ENCODE data around the gene ODAD3.
"Not testable (repeated sequence)": the region's sequence is repeated elsewhere in the genome, so short reads cannot be mapped to it uniquely, and the experiment has no call there.

The ODAD3 gene

DNA sequence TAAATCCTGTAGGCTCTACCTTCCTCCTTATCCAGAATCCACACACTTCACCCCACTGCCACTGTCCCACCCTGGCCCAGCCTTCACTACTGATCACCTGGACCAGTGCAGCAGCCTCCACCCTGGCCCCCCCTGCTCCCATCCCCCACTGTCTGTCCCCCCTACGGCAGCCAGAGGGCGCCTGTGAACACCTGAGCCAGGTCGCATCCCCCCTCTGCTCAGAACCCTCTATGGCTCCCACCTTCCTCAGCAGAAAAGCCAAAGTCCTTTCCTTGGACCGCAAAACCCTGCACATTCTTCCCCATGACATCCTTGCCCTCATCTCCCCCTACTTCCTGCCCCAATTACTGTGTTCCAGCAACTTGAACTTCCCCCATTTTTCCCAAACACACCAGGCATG lies 25.3 kb upstream of the ODAD3 start:
- no peak for DNase-seq (ENCODE audit: low read depth)

DNA sequence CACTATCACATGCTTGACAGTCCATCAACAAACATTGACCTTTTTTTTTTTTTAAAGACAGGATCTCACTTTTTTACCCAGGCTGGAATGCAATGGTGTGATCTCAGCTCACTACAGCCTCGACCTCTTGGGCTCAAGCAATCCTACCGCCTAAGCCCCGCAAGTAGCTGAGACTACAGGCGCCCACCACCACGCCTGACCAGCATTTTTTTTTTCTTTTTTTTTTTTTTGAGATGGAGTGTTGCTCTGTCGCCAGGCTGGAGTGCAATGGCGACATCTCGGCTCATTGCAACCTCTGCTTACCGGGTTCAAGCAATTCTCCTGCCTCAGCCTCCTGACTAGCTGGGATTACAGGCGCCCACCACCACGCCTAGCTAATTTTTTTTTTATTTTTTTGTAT lies 24.0 kb upstream of the ODAD3 start:
- DNase-seq (ENCODE audit: low read depth) = not testable (repeated sequence)

DNA sequence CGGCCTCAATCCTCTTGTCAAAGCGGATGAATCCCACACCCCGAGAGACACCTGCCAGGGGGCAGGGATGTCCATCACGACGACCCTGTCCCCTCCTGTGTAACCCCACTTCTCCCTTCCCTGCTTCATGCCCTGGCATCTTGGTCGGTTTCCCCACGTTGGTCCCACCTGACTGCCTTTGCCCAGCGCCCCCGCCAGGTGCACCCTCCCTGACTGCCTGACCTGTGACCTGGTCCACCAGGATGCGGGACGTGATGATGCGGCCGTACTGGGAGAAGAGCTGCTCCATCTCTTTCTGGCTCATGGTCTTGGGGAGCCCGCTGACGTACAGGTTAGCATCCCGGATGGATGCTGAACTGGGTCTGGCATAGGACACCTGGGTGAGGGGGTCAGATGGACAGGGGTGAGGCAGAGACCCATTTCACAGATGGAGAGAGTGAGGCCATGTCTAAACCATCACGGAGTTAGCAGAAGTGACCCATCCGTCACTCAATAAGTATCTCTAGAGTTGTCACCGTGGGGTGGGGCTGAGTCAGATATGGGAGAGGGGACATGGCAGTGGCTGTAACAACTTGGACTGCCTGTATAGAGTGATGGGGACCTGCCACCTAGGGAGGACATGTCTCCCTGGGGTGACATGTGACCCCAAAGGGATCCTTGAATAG lies 23.4 kb upstream of the ODAD3 start:
- DNase-seq (ENCODE audit: low read depth) = no peak

DNA sequence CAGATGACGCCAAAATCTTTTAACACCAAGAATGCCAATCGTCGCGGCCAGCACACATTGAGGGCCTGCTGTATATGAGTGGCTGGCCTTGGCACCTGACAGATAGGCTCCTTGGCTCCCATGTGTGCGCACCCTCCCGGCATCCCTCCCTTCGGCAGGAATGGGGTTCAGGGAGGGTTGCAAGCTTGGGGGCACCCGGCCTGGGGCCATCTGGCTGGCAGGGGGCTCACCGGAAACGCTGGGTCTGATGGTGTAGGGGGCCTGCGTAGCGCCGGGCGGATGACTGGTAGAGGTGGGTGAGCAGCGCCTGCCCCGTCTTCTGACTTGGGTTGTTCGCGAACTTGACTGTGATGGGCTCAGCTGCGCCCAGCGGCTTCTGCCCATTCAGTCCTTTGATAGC lies 22.9 kb upstream of the ODAD3 start:
- DNase-seq (ENCODE audit: low read depth) = no peak

DNA sequence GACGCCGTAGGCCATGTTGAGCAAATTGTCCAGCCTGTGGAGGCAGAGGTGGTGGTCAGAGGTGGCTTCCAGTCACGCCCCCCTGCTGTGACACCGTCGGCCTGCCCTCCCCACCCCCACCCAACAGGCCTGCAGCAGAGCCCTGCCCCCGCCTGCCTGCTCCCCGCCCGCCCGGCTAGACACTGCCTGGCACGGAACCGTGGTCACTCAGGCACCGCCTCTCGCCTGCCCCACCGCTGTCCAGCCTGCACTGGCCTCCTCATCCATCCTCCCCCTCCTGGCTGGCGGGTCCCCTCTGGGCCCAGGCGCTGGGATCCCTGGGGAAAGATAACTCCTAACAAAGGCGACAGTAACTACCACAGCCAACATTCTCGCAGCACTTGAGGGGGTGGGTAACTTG lies 22.2 kb upstream of the ODAD3 start:
- DNase-seq (ENCODE audit: low read depth) = no peak

DNA sequence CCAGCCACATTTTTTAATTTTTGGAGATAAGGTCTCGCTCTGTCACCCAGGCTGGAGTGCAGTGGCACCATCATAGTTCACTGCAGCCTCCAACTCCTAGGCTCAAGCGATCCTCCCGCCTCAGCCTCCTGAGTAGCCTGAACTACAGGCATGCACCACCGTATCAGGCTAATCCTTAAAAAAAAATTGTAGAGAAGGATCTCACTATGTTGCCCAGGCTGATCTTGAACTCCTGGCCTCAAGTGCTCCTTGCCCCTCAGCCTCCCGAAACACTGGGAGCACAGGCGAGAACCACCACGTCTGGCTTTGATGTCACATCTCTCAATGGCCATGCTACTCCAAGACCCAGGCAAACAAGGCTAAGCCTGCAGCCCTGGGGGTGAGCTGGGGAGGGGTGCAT lies 21.7 kb upstream of the ODAD3 start:
- no peak for DNase-seq (ENCODE audit: low read depth)

DNA sequence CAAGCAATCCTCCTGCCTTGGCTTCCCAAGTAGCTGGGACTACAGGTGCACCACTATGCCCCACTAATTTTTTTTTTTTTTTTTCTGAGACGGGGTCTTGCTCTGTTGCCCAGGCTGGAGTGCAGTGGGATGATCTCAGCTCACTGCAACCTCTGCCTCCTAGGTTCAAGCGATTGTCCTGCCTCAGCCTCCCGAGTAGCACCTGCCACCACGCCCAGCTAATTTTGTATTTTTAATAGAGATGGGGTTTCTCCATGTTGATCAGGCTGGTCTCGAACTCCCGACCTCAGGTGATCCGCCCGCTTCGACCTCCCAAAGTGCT lies 20.3 kb upstream of the ODAD3 start:
- DNase-seq (ENCODE audit: low read depth) = not testable (repeated sequence)

DNA sequence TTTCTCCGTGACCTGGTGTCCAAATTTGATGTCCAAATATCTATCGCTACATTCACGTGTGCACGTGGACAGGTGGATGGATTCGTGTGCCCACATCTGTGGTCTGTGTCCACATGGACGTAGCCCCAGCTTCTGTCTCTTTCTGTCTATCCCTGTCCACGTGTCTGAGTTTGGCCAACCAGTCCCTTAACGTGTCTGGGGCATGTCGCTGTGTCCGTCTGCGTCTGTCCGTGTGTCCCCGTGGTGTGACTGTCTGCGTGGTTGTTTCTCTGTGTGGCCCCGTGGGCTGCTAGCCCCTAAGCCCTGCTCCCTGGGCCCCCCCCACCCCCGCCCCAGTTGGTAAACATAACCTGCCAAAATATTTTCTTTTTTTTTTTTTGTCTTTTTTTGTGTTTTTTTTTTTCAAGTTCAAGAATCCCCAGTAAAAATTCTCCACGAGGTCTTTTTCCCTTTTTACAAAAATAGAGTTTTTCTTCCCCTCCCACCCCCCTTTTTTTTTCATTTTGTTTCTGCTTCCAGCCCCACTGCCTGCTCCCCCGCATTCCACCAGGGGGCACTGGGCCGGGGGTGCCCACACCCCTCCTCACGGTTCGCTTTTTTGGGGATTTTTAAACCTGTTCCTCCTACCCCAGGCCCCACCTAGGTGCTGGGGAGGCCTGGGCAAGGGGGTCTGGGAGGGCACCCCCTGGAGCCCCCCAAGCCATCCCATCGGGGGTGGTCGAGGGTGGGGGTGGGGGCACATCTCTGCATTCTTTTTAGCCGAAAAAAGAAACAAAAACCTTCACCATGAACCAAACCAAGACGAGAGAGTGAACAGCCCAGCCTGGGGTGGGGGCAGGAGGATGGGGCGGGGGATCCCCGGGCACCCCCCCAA lies 18.8 kb upstream of the ODAD3 start:
- DNase-seq (ENCODE audit: low read depth) = no peak

DNA sequence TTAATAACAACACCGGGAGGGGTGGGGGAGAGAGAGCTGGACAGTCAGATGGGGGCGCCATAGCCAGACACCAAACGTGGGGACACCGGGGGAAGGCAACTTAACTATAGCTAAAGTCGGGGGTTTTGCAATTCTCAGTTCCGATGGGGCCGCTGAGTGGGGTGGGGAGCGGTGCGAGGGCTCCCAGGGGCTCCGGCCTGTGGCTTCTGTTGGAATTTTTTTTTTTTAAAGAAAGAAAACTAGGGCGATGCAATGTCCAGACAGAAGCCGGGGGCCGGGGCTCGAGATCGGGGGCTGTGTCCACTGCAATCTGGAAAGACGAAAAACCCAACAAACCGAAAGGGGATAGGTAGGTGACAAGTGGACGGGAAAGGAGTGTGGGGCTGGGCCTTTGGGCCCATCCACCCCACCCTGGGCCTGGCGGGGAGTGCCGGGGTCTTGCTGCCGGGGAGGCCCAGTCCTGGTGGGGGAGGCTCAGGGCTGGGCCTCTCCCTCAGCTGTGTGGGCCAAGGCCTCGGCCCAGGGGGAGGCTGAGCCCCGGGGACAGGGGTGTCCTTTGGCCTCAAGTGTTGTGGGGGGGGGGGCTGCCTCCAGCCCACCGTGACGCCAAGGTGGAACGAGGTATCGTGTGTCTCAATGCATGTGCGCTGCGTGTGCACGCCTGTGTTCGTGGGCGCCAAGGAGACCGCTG lies 17.8 kb upstream of the ODAD3 start:
- no peak for DNase-seq (ENCODE audit: low read depth)

DNA sequence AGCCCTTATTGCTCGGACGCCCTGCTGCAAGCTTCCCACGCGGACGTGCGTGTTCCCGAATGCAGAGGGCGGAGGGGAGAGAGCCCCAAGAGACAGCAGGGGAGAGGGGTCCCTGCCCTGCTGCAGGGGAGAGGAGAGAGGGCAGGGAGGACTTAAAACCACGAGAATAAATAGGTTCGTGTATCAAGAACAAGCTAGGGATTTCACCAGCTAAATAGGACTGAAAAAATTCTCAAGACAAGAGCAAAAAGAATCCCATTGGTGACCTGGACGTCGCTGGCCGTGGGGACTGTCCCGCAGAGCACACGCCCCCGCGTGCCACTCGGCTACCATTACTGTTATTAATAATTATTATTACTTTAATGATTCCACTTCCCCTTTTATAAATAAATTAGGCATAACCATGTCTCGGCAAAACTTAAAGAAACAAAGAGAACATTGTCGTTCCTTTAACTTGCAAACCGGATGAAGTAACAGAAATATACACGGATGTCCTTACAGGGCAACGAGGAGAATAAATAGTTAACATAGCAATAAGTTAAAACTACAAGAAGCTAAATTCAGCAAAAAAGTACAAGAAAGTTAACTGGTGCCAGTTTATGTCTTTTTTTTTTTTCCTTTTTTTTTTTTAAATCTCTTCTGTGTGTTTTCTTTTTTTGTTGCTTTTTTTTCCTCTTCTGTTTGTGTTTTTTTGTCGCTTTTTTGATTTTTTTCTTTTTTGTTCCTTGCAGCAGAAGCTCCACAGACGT lies 17.1 kb upstream of the ODAD3 start:
- no peak for DNase-seq (ENCODE audit: low read depth)

DNA sequence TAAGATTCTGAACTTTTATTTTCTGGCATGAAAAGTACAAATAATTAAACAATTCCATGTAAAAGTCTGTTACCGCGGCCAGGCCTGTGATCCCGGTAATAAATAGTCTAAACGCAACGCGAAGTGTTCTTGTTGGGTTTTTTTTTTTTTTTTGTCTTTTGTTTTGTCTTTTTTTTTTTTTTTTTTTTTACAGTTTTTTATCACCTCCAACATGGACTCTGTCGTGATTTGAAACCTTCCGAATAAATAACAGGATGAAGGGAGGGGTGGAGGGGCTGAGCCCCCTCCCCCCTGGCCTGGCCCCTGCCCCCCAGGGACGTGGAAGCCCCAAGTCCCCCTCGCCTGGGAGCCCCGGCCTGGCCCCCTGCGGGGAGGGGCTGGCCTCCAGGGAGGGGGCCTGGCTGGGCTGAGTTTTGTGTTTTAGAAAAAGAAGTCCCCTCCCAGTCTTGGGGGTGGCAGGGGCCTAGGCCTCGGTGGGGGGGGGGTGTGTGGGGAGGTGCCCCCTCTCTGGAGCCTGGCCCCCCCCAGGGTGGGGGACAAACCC lies 16.5 kb upstream of the ODAD3 start:
- no peak for DNase-seq (ENCODE audit: low read depth)

DNA sequence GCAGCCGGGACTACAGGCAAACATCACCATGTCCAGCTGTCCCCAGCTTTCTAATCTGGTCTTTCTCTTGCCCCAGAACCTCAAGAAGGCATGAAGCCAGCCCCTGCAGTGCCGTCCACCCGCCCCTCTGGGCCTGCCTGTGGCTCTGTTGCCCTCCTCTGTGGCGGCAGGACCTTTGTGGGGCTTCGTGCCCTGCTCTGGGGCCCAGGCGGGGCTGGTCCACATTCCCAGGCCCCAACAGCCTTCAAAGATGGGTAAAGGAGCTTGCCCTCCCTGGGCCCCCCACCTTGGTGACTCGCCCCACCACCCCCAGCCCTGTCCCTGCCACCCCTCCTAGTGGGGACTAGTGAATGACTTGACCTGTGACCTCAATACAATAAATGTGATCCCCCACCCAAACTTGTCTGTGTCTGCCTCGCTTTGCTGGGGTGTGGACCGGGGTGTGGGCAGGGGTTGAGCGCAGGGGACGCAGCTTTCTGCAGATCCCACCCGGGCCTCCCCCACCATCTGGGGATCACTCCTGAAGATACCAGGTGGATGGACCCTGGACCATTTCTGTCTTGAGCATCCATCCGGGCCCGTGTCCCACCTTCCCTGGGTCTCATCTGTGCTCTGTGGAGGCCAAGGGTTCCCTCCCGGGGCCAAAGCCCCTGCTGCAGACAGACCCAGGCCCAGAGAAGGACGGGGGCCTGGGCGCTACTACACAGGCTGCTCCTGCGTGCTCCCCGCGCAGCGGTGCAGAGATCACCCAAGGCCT lies 15.8 kb upstream of the ODAD3 start:
- no peak for DNase-seq (ENCODE audit: low read depth)

DNA sequence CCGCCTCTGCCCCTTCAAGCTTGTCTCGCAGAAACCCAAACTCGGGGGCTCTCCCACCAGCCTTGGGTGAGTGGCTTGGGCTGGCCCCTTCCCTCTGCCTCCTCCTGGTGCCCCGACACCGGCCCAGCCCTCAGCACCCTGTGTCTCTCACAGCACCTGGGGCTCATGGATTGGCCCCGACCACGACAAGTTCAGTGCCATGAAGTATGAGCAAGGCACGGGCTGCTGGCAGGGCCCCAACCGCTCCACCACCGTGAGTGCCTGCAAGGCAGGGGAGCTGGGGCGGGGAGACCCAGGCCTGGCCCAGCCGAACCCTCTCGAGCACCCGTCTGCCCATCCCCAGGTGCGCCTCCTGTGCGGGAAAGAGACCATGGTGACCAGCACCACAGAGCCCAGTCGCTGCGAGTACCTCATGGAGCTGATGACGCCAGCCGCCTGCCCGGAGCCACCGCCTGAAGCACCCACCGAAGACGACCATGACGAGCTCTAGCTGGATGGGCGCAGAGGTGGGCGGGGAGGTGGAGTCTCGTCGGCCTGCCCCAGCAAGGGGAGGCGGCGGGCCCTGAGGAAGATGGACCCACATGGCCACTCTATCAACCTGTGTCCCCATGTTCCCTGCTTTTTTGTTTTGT lies 14.1 kb upstream of the ODAD3 start:
- no peak for DNase-seq (ENCODE audit: low read depth)

DNA sequence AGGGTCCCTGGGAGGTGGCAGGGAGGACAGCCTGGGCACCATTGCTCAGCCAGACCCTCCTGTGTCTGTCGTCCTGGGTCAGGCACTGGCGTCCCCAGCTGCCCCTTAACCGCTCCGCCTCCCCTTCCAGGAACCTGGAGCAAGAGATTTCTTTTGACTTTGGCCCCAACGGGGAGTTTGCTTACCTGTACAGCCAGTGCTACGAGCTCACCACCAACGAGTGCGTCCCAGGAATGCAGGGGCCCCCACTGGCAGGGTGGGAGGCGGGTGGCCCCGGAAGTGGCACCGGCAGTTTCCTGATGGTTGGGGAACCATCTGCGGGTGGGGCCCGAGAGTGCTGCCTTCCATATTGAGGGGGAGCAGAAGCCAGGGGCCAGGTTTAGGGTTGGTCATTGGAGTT lies 13.5 kb upstream of the ODAD3 start:
- DNase-seq (ENCODE audit: low read depth) = no peak

DNA sequence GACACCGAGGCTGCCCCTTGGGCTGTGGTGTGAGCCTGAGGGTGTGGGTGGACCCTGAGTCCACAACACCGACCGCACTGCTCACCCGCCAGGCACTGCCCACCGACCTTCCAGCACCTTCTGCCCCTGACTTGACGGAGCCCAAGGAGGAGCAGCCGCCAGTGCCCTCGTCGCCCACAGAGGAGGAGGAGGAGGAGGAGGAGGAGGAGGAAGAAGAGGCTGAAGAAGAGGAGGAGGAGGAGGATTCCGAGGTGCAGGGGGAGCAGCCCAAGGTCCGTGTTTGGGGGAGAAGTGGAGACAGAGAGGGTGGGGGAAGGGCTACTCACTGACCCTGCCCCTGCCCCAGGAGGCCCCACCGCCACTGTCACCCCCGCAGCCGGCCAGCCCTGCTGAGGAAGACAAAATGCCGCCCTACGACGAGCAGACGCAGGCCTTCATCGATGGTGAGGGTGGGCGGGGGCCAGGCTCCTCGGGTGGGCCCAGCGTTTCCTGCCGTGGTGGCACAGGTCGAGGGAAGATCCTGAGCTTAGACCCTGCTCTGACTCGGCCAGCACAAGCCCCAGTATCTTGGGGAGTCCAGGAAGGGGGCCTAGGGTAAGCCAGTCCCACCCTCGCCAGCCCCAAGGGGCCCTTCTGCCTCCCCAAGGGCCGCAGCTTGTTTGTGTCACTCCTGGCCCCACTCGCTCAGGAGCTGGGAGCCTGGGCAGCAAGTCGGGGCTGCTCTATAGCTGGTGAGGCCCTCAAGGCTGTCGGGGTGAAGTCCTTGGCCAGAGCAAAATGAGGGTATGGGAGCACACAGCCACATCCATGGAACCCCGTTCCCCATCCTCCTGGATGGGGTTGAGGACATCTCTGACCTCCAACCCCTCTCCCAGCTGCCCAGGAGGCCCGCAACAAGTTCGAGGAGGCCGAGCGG lies 12.7 kb upstream of the ODAD3 start:
- DNase-seq (ENCODE audit: low read depth) = no peak

DNA sequence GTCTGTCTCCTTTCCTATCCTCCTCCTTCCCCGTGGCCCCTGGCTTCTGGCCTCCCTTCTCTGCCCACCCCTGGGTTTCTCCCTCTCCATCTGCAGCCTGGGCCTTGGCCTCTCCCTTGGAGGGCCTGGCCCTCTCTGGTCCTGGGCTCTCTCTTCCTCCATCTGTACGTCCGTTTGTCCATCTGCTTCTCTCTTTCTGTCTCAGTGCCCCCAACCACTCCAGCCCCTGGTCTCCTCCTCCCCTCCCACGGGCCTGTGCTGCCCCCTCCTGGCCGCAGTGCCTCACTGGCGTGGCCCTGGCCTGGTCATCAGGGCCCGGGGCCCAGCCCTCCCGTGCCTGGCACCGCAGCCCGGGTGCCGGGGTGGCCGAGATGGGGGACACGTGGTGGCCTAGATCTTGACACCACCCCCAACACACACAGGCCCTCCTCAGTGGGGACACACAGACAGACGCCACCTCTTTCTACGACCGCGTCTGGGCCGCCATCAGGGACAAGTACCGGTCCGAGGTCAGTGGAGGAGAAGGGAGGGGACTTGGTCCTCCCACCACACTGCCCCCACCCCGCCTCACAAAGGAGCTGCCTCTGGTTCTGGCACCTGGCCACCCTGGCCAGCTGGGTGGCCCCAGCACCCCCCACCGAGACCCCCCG lies 11.9 kb upstream of the ODAD3 start:
- DNase-seq (ENCODE audit: low read depth) = no peak

DNA sequence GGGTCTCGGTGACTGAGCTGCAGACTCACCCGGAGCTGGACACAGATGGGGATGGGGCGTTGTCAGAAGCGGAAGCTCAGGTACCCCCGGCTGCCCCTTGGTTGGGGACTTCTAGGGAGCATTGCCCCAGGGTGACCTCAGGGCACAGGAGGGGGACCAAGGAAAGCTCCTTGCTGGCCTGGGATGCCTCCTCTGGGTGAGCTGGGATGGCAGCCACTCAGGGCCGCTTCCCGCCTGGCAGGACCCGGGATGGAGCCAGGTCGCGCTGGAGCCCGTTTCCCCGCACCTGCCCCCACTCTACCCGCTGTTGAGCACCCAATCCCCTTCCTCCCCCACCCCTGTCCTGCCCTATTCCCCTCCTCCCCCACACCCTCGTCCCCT lies 11.3 kb upstream of the ODAD3 start:
- no peak for DNase-seq (ENCODE audit: low read depth)

DNA sequence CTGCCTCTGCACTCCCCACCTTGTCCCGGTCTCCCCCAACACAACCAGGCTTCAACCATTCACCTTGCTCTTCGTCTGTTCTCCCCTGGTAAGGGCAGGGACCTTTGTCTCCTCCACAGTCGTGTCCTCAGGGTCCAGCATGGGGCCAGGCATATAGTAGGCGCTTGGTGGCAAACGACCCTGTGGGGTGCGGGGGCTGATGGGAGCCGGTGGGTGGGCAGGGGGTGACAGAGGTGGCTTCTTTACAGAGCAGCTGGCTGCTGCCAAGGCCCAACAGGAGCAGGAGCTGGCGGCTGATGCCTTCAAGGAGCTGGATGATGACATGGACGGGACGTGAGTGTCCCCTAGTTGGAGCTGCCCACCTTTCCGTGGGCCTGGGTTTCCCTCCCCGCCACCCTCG lies 10.2 kb upstream of the ODAD3 start:
- DNase-seq (ENCODE audit: low read depth) = no peak

DNA sequence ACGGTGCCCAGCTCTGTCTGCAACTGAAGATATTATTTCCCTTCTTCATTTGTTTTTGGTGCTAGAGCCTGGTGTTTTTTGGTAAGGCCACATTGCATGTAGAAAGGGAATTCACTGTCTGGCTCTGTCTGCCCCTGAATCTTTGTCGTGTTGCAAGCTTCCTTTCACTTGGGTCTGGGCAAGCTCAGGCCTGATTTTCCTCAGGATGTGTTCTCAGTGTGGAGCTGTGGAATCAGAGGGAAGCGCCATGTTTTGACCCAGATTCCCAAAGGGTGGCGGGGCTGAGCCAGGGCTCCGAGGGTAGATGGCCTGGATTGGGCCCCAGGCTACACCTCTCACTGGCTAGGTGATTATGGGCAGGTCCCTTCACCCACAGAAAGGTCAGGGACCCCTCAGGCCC lies 9.1 kb upstream of the ODAD3 start:
- DNase-seq (ENCODE audit: low read depth) = no peak

DNA sequence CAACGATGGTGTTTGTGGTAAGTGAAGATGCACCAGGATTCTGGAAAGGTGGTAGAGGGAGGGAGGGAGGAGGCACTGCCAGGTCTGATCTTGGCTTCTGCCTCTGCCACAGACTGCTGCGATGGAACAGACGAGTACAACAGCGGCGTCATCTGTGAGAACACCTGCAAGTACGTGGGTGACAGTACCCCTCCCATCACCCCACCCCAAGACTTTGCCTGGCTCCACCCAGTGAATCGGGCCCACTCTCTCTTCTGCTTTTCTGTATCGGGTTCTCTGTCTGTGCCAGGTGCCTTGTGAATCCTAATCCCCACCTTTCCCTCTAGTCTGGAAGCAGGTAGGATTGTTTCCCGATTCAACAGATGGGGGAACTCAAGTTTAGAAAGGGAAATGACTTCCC lies 3.0 kb upstream of the ODAD3 start:
- no peak for DNase-seq (ENCODE audit: low read depth)
